Stomach (tissue), 9 donors: ENCODE results near the gene CCDC106. TPM values are rescaled to one million over a fixed set of nuclear protein-coding genes. Genes with fewer than 3 reads are reported as not detected.

Experiments used
- DNase-seq, 2 donors: peaks; one replicate each; pipeline versions ENCODE4 v3.0.0 to v3.0.0-alpha.2; 2013 to 2019
- H3K27ac ChIP-seq, 5 donors: fragments of 200-600 bp in 4 of 5; sonication (generic) in 4 of 5; one replicate each; pipeline ENCODE4 v1.5.1; 2013 to 2019; ENCODE audit warnings: mild to moderate bottlenecking in 1 of 5, moderate library complexity in 1 of 5
- H3K27me3 ChIP-seq, 3 donors: fragments of 200-600 bp; sonication (generic); one replicate each; pipeline ENCODE4 v1.5.1; 2017 to 2019; ENCODE audit warnings: mixed run types in 1 of 3
- H3K36me3 ChIP-seq, 4 donors: fragments of 200-600 bp; sonication (generic); 1 replicate in 3 of 4; 2 replicates in 1 of 4; pipeline ENCODE4 v1.5.1; 2016 to 2019
- H3K4me1 ChIP-seq, 4 donors: fragments of 200-600 bp; sonication (generic); one replicate each; pipeline ENCODE4 v1.5.1; 2016 to 2019
- H3K4me3 ChIP-seq, 4 donors: fragments of 200-600 bp; sonication (generic) in 3 of 4; one replicate each; pipeline ENCODE4 v1.5.1; 2016 to 2019; ENCODE audit warnings: mild to moderate bottlenecking in 1 of 4
- H3K9me3 ChIP-seq, 4 donors: fragments of 200-600 bp; sonication (generic); one replicate each; pipeline ENCODE4 v1.5.1; 2016 to 2019
- EP300 ChIP-seq: sonication (generic); formaldehyde crosslinking; IDR thresholded peaks from one replicate; pipeline ENCODE4 v1.6.1; 2017; ENCODE audit warnings: antibody characterized with exemption
- POLR2A ChIP-seq, 4 donors: fragments of 450-650 bp; IDR thresholded peaks; one replicate each; pipeline ENCODE4 v1.6.1; 2016; ENCODE audit warnings: antibody characterized with exemption in 4 of 4, control low read depth in 2 of 4, mild to moderate bottlenecking in 1 of 4, moderate library complexity in 1 of 4
- POLR2AphosphoS5 ChIP-seq, 3 donors: sonication (generic); formaldehyde crosslinking; IDR thresholded peaks; one replicate each; pipeline ENCODE4 v1.6.1; 2016; ENCODE audit warnings: antibody characterized with exemption in 3 of 3
- WGBS, 5 donors: extraction: QIAGEN DNeasy Blood & Tissue Kit in 3 of 5; methylation state at CpG; one replicate each; pipeline versions ENCODE4 v1.1.5 to v1.1.7; 2013 to 2018; 5-methylcytosine and 5-hydroxymethylcytosine counted together
- intact Hi-C: fragments of 100-400 bp; cut with DNase I; formaldehyde crosslinking; loops from one replicate; pipeline ENCODE4 v1.15.1; 2023; ENCODE audit warnings: low total_unique reads
- polyA plus RNA-seq, 3 donors: library from polyadenylated mRNA; stranded (reverse); fragments of 200-250 nt; gene quantifications; one replicate each; pipeline ENCODE4 v1.2.3, GENCODE V29; 2013
- total RNA-seq, 5 donors: library from RNA; depleted of rRNA; stranded (reverse); fragments of >200 nt; gene quantifications; one replicate each; pipeline versions ENCODE4 v1.1.0 to v1.2.3, GENCODE V29; 2014 to 2016
- TF ChIP-seq, protein P1 (sequence below), 7 experiments: fragments of 450-650 bp in 4 of 7; fragments of 200-600 bp in 3 of 7; sonication (generic) in 3 of 7; IDR thresholded peaks; one replicate each; pipeline ENCODE4 v1.5.1; 2016 to 2019; ENCODE audit warnings: antibody characterized with exemption in 7 of 7, control low read depth in 2 of 7, mild to moderate bottlenecking in 1 of 7
- donor health status: healthy with polysubstance abuse.
- donor health status: Bipolar disorder and iron deficiency.
- donor health status: healthy.

CCDC106 gene
- total and polyA plus RNA-seq, 8 donors, result 3.5 to 25.5 (median 13.7) TPM

DNA sequence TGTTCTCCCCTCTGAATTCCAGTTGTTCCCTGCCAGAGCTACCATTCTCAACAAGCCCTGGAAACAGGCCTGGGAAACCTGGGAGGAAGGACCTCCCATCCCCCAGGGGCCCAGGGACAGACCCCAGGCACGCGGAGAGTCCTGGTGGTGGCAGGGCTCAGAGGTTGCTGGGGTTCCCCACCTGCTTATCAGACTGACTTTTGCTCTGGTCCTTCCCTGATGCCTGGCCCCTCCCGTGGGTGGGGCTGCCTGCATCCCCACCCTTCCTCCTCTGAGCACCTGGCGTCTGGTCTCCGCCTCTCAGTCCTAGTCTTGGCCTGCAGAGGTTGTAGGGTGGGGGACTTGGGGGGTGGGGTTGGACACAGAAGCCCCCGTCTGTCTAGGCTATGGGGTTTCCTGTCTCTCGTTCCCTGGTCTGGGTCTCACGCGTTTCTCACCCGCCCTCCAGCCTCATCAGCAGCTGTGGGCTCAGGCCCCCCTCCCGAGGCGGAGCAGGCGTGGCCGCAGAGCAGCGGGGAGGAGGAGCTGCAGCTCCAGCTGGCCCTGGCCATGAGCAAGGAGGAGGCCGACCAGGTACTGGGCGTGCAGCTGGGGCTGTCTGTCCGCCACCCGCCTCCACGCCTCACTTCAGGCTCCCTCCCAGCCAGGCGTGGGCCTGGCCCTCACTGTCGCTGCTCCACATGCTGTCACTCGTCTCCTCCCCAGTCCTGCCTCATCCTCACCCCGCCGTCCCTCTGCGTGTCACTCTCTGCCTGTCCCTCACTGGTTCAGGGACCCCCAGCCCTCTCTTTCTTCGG lies 40.6 kb downstream of the CCDC106 start:
- WGBS, 5 donors, result 26 to 55% (median 44%) methylated on average over 16 to 27 of the region's 27 CpGs
- Histone ChIP-seq H3K4me1 (peaks cover 35 to 60% (median 55%) of the 10 kb centered on the region in 4 donors), H3K27ac (peak overlapping the region; percentile 35 to 94 (median 64)), H3K9me3 (no peaks in the 10 kb centered on the region), H3K36me3 (peaks cover 68 to 100% (median 99%) of the 10 kb centered on the region in 4 donors), H3K27me3 (no peaks in the 10 kb centered on the region), H3K4me3 (peak overlapping the region in 1 of 4 donors; percentile 11)
- peak; percentile 78 to 92 for DNase-seq
- peak in 2 of 3 donors; percentile 39 to 54 for TF ChIP-seq POLR2AphosphoS5 (IDR thresholded peaks at IDR 0.05)
- TF ChIP-seq, protein P1, sequence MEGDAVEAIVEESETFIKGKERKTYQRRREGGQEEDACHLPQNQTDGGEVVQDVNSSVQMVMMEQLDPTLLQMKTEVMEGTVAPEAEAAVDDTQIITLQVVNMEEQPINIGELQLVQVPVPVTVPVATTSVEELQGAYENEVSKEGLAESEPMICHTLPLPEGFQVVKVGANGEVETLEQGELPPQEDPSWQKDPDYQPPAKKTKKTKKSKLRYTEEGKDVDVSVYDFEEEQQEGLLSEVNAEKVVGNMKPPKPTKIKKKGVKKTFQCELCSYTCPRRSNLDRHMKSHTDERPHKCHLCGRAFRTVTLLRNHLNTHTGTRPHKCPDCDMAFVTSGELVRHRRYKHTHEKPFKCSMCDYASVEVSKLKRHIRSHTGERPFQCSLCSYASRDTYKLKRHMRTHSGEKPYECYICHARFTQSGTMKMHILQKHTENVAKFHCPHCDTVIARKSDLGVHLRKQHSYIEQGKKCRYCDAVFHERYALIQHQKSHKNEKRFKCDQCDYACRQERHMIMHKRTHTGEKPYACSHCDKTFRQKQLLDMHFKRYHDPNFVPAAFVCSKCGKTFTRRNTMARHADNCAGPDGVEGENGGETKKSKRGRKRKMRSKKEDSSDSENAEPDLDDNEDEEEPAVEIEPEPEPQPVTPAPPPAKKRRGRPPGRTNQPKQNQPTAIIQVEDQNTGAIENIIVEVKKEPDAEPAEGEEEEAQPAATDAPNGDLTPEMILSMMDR (IDR thresholded peaks at IDR 0.05), result no peak
- TF ChIP-seq EP300, result no peak
- no peak for TF ChIP-seq POLR2A (IDR thresholded peaks at IDR 0.05)
- intact Hi-C loops, result no loop called here

- Histone ChIP-seq H3K9me3 (no peaks in the 10 kb centered on the region), H3K4me3 (no peak overlapping the region), H3K27ac (peak overlapping the region; percentile 9 to 94 (median 64)), H3K4me1 (peaks cover 35 to 51% (median 47%) of the 10 kb centered on the region in 4 donors), H3K36me3 (peaks cover 77 to 100% (median 100%) of the 10 kb centered on the region in 4 donors), H3K27me3 (no peaks in the 10 kb centered on the region)
- DNase-seq, result no peak
- TF ChIP-seq POLR2AphosphoS5 (IDR thresholded peaks at IDR 0.05), result no peak
- TF ChIP-seq POLR2A (IDR thresholded peaks at IDR 0.05), result no peak
- TF ChIP-seq, protein P1 (IDR thresholded peaks at IDR 0.05), result no peak
- no peak for TF ChIP-seq EP300
- WGBS, 5 donors, result 87 to 96% (median 89%) methylated on average over 21 to 35 of the region's 35 CpGs
- intact Hi-C loops, result no loop called here
These were observed 41.5 kb downstream of the CCDC106 start for GRCh38 chr19:55689411-55690108.

GRCh38 chr19:55690109-55690768 lies 42.2 kb downstream of the CCDC106 start:
- Histone ChIP-seq H3K27ac (no peak overlapping the region), H3K27me3 (no peaks in the 10 kb centered on the region), H3K9me3 (no peaks in the 10 kb centered on the region), H3K36me3 (peaks cover 83 to 100% (median 100%) of the 10 kb centered on the region in 4 donors), H3K4me1 (peaks cover 29 to 44% (median 41%) of the 10 kb centered on the region in 4 donors), H3K4me3 (no peak overlapping the region)
- DNase-seq, result no peak
- WGBS, 5 donors, result 89 to 94% (median 92%) methylated on average over 9 to 25 of the region's 25 CpGs
- intact Hi-C loops, result no loop called here
- TF ChIP-seq EP300, result no peak
- TF ChIP-seq POLR2AphosphoS5 (IDR thresholded peaks at IDR 0.05), result no peak
- no peak for TF ChIP-seq POLR2A (IDR thresholded peaks at IDR 0.05)
- TF ChIP-seq, protein P1 (IDR thresholded peaks at IDR 0.05), result no peak
